Smooth muscle cell of the pulmonary artery (primary cell): ENCODE data around the gene ADGRV1. TPM values are rescaled to one million over a fixed set of nuclear protein-coding genes. Genes with fewer than 3 reads are reported as not detected.

Source experiments
- total RNA-seq: library from RNA; depleted of rRNA; stranded (reverse); fragments of >200 nt; gene quantifications from 2 replicates; pipeline ENCODE4 v1.2.3, GENCODE V29; 2014

ADGRV1 gene, protein sequence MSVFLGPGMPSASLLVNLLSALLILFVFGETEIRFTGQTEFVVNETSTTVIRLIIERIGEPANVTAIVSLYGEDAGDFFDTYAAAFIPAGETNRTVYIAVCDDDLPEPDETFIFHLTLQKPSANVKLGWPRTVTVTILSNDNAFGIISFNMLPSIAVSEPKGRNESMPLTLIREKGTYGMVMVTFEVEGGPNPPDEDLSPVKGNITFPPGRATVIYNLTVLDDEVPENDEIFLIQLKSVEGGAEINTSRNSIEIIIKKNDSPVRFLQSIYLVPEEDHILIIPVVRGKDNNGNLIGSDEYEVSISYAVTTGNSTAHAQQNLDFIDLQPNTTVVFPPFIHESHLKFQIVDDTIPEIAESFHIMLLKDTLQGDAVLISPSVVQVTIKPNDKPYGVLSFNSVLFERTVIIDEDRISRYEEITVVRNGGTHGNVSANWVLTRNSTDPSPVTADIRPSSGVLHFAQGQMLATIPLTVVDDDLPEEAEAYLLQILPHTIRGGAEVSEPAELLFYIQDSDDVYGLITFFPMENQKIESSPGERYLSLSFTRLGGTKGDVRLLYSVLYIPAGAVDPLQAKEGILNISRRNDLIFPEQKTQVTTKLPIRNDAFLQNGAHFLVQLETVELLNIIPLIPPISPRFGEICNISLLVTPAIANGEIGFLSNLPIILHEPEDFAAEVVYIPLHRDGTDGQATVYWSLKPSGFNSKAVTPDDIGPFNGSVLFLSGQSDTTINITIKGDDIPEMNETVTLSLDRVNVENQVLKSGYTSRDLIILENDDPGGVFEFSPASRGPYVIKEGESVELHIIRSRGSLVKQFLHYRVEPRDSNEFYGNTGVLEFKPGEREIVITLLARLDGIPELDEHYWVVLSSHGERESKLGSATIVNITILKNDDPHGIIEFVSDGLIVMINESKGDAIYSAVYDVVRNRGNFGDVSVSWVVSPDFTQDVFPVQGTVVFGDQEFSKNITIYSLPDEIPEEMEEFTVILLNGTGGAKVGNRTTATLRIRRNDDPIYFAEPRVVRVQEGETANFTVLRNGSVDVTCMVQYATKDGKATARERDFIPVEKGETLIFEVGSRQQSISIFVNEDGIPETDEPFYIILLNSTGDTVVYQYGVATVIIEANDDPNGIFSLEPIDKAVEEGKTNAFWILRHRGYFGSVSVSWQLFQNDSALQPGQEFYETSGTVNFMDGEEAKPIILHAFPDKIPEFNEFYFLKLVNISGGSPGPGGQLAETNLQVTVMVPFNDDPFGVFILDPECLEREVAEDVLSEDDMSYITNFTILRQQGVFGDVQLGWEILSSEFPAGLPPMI (N-terminal part only)
- 0.26 and 0.50 TPM in 2 replicates for total RNA-seq

DNA sequence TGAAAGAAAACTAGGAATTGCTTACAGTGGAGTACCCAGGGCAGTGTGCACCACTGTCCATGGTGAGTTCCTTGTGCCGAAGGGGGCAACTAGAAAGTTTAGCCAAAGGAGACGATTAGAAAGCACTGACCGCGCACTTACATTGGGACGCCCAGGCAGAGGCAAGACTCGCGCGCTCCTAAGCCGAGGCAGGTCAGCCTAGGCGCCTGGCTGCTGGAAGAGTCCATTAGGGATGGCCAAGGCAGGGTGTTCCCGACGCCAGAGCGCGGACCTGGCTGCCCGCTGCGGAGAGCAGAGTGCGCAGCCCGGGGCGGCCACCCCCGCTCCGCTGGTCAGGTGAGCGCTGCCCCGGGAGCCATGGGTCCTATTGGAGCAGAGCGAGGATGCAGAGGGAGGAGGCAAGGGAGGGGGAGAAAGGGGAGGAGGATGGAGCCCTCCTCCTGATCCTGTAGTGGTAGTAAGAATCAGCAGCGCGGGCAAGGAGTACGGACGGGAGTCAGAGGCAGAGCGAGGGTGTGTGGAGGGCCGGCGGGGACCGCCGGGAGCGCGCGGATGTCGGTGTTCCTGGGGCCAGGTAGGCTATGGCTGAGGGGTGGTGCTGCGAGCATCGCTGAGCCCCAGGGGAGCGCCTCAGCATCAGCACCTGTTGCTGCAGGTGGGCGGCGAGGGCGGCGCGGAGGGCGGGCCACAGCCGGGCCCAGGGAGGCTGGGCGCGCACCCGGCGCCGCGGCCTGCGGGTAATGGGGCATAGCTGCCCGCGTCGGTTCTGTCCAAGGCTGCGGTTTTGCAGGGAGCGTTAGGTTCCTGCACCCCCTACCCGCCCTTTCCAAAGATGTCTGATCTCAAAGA, at the start of gene ADGRV1:
Gene ADGRV1, plus strand, starts transcription at position 454 of the 849 bp plus-strand sequence. Its CDS starts 99 bp downstream, at position 553.

DNA sequence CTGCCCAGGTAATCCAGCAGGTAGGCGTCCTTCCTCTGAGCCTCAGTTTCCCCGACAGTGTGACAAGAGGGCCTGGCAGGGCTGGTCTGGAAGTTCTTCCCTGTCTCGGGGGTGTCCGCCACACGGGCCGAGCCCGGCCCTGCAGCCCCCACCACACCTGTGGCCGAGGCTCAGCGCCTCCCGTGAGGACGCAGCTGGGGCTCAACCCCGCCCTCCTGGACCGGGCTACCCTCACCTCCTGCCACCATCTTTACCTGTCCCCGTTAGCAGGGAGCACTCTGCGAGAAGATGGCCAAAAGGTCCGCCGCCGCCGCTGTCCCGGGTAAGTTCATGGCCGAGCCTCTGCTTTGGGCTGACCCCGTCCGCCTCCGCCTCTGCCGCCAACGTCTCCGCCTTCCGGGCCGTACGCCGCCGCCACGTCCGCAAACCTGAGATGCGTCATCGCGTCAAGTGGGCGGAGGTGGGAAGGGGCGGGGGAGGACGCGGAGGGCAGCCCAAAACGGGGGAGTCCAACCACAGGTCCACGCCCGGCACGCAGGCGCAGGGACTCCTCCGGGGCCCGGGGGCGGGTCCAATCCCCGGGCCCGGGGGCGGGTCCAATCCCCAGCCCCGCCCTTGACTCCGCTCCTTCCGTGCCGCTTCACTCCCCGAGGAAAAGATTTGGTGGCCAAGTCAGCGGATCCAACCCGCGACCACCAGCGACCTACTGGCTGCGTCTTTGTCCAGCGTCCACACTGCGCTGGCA, 29.2 kb upstream of the ADGRV1 start, which contains the start of gene LYSMD3:
Gene LYSMD3, minus strand, starts transcription at position 391 of the 745 bp plus-strand sequence. CDS start 4,295 bp downstream, outside the sequence.

Other genes with a start within 250 kb of the ADGRV1 start
- gene CETN3, start 149.0 kb upstream of the ADGRV1 start, total RNA-seq: 7.7 and 14.3 TPM in 2 replicates
- 5.1 and 5.5 TPM in 2 replicates for gene MBLAC2, start 84.0 kb upstream of the ADGRV1 start, total RNA-seq
- gene POLR3G, start 83.9 kb upstream of the ADGRV1 start, total RNA-seq: 3.6 and 3.7 TPM in 2 replicates
- 14.8 and 26.1 TPM in 2 replicates for gene LYSMD3, start 29.2 kb upstream of the ADGRV1 start, total RNA-seq